ENCODE results near the gene NEK11.
"Not testable (repeated sequence)": the region's sequence is repeated elsewhere in the genome, so short reads cannot be mapped to it uniquely, and the experiment has no call there.

The NEK11 gene

DNA sequence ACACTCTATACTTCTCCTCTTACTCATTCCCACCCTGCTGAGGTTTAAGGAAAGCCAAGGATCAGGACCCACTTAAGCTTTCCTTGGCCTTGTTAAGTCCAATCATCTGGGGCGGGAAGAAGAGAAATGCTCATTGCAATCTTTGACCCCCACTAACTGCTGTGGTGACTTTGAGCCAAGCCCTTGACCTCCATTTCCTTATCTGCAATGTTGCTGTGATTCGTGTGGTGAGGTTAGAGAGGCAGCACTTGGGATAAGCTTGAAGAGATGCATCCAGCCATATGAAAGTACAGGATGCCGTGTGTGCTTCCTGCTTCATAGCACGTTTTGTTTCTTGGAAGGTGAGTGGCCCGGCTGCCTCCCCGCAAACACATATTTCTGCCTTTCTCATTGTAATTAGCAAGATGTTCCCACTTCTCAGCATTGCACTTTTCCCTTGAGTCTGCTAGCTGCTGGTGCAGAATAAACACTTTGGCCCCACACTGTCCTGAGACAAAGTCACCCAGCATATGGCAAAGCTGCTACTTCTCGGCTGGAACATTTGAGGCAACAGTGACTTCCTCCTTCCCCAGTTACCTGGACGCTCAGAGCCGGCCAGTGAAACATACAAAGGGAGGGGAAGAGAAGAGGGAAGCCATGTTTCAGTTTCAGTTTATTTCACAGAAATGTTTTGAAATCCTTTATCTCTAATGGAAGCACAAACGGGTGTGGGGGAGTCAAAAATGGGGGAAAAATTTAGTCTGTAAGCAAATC, 344.4 kb downstream of the NEK11 start:
- DNase-seq, result no peak

DNA sequence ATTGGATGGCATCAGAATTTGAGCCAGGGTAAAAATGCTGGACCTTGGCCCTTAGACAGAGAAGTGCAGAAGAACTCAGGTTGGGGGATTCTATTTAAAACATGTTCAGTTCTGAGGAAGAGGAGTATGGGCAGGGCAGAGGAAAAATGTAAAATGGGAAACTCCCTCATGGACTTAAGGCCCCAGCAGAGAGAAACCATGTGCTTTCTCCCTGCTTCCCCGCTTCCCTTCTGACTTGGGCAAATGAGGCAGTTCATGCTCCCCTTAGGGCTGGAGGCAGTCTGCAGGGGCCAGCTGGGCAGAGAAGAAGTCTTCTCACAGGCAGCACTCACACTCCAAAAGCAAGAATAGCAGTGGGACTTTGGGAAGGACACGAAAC, 345.0 kb downstream of the NEK11 start:
- no peak for DNase-seq

DNA sequence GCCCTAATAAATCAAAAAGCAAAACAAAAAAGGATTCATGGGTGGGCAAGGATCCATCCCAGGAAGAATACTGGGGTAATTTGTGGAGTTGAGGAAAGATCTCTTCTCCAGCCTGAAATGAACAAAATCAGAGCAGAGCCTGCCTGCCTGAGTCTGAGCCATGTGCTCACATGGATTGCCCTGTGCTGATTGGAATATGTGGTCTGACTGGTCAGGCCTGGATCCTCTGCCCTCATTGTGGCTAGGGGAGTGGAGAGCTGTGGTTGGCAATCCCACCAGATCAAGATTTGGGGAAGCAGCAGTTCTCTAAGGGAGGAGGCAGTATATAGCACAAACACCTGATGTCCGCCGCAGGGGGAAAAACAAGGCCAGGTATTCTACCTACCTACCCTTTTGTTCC, 348.1 kb downstream of the NEK11 start:
- DNase-seq, result no peak

DNA sequence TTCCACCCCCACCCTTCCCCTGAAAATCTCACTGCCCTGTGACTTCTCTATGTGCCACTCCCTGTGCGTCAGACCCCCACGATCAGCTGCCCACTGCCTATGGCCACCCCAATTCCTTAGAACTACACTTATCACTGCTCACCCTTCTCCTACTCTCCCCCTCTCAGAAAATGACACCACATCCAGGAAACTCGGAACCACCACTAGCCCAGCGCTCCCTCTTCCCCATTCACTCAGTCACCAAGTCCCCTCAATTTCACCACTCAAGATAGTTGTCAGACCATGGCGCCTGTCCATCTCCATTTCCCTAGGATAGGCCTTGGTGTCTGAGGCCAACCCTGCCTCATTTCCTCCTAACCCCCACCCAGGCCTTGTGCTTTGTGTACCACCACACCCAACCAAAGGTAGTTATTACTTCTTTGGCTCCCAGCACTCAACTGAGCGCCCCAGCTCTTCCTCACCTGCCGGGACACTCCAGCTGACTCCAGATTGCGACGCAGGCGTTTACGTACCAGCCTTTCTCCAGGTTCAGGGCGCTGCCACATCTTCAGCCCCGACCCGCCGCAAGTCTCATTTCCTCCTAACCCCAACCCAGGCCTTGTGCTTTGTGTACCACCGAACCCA, 354.3 kb downstream of the NEK11 start:
- DNase-seq, result not testable (repeated sequence)

DNA sequence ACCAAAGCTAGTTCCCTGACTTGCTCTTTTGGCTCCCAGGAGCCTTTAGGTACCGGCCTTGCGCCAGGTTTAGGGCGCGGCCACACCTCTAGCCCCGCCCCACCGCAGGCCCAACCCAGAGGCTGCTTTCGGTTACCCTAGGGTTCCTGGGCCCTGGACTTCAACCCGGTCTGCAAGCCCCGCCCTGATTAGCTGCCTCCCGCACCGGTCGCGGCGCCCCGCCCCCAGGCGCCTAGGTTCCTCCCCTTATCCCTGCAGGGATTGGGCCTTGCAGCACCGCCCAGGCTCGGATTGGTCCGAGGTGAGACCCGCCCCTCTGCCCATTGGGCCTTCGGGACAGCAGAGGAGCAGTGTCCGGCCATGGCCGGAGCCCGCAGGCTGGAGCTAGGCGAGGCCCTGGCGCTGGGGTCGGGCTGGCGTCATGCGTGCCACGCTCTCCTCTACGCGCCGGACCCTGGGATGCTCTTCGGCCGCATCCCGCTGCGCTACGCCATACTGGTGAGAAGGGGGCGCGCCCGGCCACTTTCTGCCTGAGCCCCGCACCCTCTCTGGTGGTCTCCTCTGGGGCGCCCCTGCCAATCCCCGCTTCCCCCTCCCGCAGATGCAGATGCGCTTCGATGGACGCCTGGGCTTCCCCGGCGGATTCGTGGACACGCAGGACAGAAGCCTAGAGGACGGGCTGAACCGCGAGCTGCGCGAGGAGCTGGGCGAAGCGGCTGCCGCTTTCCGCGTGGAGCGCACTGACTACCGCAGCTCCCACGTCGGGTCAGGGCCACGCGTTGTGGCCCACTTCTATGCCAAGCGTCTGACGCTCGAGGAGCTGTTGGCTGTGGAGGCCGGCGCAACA, 355.0 kb downstream of the NEK11 start, which contains the start of gene NUDT16:
Gene NUDT16 (plus strand): TSS at position 330 of the 847 bp plus-strand sequence. CDS start 31 bp downstream, at position 361.
- peak; percentile 98 for DNase-seq

DNA sequence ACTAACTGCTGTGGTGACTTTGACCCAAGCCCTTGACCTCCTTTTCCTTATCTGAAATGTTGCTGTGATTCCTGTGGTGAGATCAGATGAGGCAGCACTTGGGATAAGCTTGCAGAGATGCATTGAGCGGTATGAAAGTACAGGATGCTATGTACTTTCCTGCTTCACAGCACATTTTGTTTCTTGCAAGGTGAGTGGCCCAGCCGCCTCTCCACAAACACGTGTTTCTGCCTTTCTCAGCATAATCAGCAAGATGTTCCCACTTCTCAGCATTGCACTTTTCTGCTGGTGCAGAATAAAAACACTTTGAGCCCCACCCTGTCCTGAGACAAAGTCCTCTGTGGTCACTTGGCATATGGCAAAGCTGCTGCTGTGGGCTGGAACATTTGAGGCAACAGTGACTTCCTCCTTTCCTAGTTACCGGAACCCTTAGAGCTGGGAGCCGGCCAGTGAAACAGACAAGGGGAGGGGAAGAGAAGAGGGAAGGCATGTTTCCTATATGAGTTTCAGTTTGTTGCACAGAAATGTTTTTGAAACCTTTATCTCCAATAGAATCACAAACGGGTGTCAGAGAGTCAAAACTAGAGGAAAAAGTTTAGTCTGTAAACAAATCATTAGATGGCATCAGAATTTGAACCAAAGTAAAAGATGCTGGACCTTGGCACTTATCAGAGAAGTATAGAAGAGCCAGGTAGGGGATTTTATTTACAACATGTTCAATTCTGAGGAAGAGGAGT, 359.9 kb downstream of the NEK11 start:
- DNase-seq, result no peak

DNA sequence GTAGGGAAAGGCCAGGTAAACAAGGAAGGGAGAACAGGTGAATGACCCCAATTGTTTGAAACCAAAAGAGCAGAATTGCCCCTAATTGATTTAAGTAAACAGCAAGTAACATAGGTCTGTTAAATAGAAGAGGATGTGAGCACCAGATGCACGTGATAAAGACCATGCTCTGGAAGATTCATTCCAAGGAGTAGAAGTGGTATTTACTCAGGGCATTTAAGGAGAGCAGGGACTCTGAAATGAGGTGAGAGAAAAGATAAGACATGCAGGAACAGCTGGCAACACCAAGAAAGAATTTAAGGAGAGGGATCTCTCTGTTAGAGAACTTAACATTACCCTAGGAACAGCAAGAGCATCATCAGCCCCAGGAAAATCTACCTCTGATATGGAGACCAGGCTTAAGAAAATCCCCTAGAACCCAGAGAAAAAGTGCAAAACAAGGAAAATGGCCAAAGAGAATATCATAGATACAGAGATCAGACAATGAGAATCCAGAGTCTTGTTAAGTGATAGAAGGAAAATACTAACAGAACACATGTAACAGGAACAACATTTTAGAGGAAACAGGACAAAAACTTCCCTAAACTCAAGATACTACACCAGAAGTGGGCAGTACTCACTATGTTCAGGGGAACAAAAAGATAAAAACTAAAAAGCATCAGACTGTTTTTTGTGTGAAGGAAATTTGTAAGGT, 361.3 kb downstream of the NEK11 start:
- DNase-seq, result no peak

DNA sequence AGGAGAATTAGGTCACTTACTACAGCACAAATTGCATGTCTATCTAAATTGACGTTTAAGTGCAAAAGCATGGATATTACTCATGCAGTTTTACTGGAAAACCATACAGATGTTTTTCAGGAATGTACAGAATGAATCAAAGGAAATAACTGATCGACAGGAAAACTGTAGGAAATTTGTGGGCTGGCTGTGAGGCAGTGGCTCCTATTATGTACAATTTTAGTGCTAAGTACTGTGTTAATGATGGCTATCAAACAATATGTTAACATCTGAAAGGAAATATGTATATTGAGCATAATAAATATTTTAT, 361.8 kb downstream of the NEK11 start:
- no peak for DNase-seq

DNA sequence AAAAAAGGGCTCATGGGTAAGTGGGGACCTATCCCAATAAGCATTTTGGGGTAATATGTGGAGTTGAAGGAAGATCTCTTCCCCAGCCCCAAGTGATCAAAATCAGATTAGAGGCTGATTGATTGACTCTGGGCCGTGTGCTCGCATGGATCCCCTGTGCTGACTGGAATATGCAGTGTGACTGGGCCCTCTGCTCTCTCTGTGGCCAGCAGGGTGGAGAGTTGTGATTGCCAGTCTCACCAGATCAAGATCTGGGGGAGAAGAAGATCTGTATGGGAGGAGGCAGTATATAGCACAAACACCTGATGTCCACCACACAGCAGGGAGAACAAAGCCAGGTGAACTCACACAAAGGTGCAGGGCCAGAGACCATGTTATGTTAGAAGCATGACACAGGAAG, 363.7 kb downstream of the NEK11 start:
- DNase-seq, result no peak

DNA sequence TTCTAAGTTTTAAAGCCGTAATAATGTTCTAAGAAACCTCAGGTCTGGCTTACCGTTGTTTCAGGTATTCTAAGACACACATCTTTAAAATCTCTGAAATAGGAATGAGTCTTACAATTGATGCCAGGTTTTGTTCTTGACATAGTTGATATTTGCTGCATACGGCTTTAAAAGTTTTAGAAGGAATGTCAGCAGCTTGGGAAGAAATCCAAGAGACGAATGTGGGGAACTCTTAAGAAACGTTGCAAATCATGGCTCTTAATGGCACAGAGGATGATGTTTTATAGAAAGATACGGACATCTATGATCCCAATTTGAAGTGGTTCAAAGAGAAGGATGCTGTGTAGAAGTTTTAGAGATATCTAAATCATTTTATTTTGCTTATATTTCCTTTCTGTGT, 366.4 kb downstream of the NEK11 start:
- no peak for DNase-seq

DNA sequence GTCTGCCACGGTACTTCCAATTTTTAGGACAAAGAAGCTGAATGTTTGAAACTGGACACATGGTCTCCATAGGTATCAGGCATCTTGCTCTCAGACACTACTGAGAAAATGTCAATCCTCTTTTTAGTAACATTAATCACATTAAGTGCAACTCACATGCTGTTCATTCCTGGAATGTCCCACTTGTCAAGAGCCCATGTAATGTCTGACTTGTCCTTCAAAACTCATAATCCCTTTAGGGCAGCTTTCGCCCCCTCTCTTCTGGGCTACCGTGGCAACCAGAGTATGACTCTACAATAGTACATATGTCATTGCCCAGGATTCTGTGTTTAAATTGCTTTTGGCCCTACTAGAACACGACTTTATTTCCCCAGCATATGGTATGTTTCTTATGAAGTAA, 367.2 kb downstream of the NEK11 start:
- DNase-seq, result no peak

DNA sequence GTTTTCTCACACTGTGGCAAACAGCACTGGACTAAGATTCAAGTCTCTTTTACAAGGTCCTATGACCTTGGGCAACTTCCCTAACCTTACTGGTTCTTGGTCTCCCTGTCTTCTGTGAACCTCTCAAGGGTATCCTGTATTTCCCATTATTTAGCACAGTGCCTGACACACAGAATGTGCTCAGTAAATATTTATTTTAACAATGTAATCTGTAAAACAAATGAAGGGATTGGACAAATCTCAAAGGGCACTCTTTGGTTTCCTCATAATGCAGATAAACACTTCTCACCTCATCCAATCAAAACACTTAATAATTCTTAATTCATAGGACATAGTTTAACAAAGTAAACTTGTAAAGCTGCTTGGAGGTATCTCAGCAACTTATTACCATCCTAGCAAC, 367.7 kb downstream of the NEK11 start:
- no peak for DNase-seq

DNA sequence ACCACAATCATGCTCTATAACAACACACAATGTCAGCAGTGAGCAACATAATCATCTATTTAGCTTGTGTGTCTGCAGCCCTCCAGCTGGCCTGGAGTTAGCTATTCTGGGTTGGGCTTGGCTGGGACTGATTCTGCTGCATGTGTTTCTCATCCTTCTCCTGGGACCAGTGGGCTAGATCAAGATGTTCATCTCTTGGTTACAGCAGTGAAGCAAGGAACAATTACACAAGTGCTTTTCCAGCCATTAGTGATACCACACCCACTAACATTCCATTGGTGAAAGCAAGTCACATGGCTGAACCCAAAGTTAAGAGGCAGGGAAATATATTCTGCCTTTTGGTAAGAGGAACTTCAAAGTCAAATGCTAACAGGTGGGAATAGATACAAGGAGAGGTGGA, 369.5 kb downstream of the NEK11 start:
- DNase-seq, result peak; percentile 5

DNA sequence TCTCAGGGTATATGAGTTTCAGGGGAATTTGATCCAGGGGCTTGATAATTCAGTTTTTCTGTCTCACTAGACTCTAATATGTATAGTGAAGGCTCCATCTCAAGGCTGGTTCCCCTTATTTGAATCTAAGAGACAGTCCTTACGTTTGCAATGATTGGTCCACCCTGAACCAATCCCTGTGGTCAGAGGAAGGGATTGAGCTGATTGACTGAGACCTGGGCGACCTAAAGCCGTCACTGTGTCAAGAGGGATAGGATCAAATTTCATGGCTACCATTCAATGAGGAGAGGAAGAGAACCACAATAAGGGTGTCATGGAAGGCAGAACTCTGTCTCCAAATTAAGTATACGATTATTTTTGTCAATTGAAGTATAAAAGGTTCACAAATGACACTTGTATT, 371.2 kb downstream of the NEK11 start:
- DNase-seq, result no peak

Measured in GOT3 (cell line).